PFSK-1 (cell line): ENCODE results near the gene TEX10.

ENCODE experiments used
- FOXP2 ChIP-seq: optimal IDR thresholded peaks from 2 replicates; pipeline ENCODE3; 2011; ENCODE audit warnings: borderline replicate concordance, control low read depth, inconsistent platforms; ENCODE audit not compliant: insufficient read depth; ENCODE audit errors: extremely low read length, extremely low read depth
- POLR2AphosphoS5 ChIP-seq: IDR thresholded peaks from 2 replicates; pipeline ENCODE4 v1.6.1; 2012; ENCODE audit warnings: low read depth, mild to moderate bottlenecking, control low read depth, low read length, moderate library complexity
- REST ChIP-seq, 2 experiments: IDR thresholded peaks; 2 replicates each; pipeline versions ENCODE4 v1.6.1 to v1.8.0; 2011 to 2012; ENCODE audit warnings: low read depth in 2 of 2, low read length in 2 of 2, control low read depth in 1 of 2, inconsistent platforms in 1 of 2, mild to moderate bottlenecking in 1 of 2, moderate library complexity in 1 of 2; ENCODE audit not compliant: insufficient read depth in 1 of 2
- SIN3A ChIP-seq: IDR thresholded peaks from 2 replicates; pipeline ENCODE4 v1.6.1; 2012; ENCODE audit warnings: mild to moderate bottlenecking, low read length, moderate library complexity, borderline replicate concordance; ENCODE audit not compliant: insufficient read depth
- TAF1 ChIP-seq: IDR thresholded peaks from 2 replicates; pipeline ENCODE4 v1.6.1; 2012; ENCODE audit warnings: low read length, control low read depth, borderline replicate concordance; ENCODE audit not compliant: insufficient read depth

Gene TEX10

GRCh38 chr9:100292414-100292813 lies 60.3 kb downstream of the TEX10 start:
- TF ChIP-seq FOXP2: no peak
- TF ChIP-seq POLR2AphosphoS5: no peak
- no peak for TF ChIP-seq TAF1
- TF ChIP-seq REST (IDR thresholded peaks at IDR 0.05; ENCODE audit: insufficient read depth in 1 of 2, low read depth in 2 of 2, low read length in 2 of 2): no peak
- no peak for TF ChIP-seq SIN3A

GRCh38 chr9:100290714-100291113 lies 62.0 kb downstream of the TEX10 start:
- no peak for TF ChIP-seq FOXP2
- no peak for TF ChIP-seq REST (IDR thresholded peaks at IDR 0.05; ENCODE audit: insufficient read depth in 1 of 2, low read depth in 2 of 2, low read length in 2 of 2)
- TF ChIP-seq SIN3A: no peak
- no peak for TF ChIP-seq POLR2AphosphoS5
- no peak for TF ChIP-seq TAF1

- TF ChIP-seq POLR2AphosphoS5 (no peak), TAF1 (no peak), SIN3A (no peak), REST (IDR thresholded peaks at IDR 0.05; ENCODE audit: insufficient read depth in 1 of 2, low read depth in 2 of 2, low read length in 2 of 2) (no peak), FOXP2 (no peak)
These were observed 65.6 kb downstream of the TEX10 start for GRCh38 chr9:100287186-100287585.

GRCh38 chr9:100286257-100286656 lies 66.5 kb downstream of the TEX10 start:
- TF ChIP-seq SIN3A (no peak), TAF1 (no peak), REST (IDR thresholded peaks at IDR 0.05; ENCODE audit: insufficient read depth in 1 of 2, low read depth in 2 of 2, low read length in 2 of 2) (no peak), FOXP2 (no peak), POLR2AphosphoS5 (no peak)

GRCh38 chr9:100285601-100286000 lies 67.1 kb downstream of the TEX10 start:
- TF ChIP-seq TAF1 (no peak), FOXP2 (no peak), REST (IDR thresholded peaks at IDR 0.05; ENCODE audit: insufficient read depth in 1 of 2, low read depth in 2 of 2, low read length in 2 of 2) (no peak), POLR2AphosphoS5 (no peak), SIN3A (no peak)
